ENCODE measurements around the gene DLEC1. TPM values are rescaled to one million over a fixed set of nuclear protein-coding genes. Genes with fewer than 3 reads are reported as not detected.

DLEC1 gene
- total and polyA plus RNA-seq, 2 of the 4 experiments (the other 2 are of a cell fraction): 0.03 TPM; not detected in 1

- H3K4ac ChIP-seq (ENCODE audit: low read depth, low read length): no peak overlapping the region
- H2AK9ac ChIP-seq (replicated peaks; ENCODE audit: low read depth, low read length, poor library complexity): no peak overlapping the region
- H3K27ac ChIP-seq (ENCODE audit: insufficient read depth, low read length): no peak overlapping the region
- DNase-seq (no peak), ATAC-seq (ENCODE audit: low read depth) (no peak)
- intact Hi-C loops (cut with micrococcal nuclease) (no loop called here), in situ Hi-C loops (cut with MboI; ENCODE audit: low sequenced_read_pairs) (no loop called here), dilution Hi-C loops (cut with HindIII; ENCODE audit: low sequenced_read_pairs, unreplicated experiment) (no loop called here)
- H3K36me3 ChIP-seq (ENCODE audit: control insufficient read depth, insufficient read depth, low read length): peaks cover 10% of the 10 kb centered on the region
- BruUV-seq (replicated peaks): no TSS peak
- no peaks in the 10 kb centered on the region for H3K27me3 ChIP-seq (ENCODE audit: control insufficient read depth, insufficient read depth, low read length)
- ChIA-PET CTCF (interaction anchor here (0.6 to 1.7 kb wide), 14 partner anchors 12 to 162 kb away, joined by 3 to 16 read pairs (median 3); no protein-coding TSS in a partner anchor), POLR2A (ENCODE audit: unreplicated experiment) (no interaction called here)
- no peak overlapping the region for H4K5ac ChIP-seq (ENCODE audit: low read depth, low read length)
- H3K4me3 ChIP-seq (ENCODE audit: insufficient read depth, low read depth, low read length): no peak overlapping the region
- WGBS, 2 experiments (ENCODE audit: extremely low coverage in 2 of 2, insufficient read length in 1 of 2): no CpG with 5 or more reads among the region's 10 CpGs
- H3K18ac ChIP-seq (ENCODE audit: low read depth, low read length): no peak overlapping the region
- H3K9ac ChIP-seq (ENCODE audit: low read depth, low read length): no peak overlapping the region
- H3K9me3 ChIP-seq (ENCODE audit: control insufficient read depth, insufficient read depth, low read length): no peaks in the 10 kb centered on the region
- H3K9me1 ChIP-seq (ENCODE audit: insufficient read depth, low read length): peaks cover 15% of the 10 kb centered on the region
- H2BK20ac ChIP-seq (ENCODE audit: low read depth, low read length): no peak overlapping the region
- no peak overlapping the region for H3K23ac ChIP-seq (ENCODE audit: low read depth, low read length)
- H2BK5ac ChIP-seq (ENCODE audit: low read depth, low read length, poor library complexity, severe bottlenecking): no peak overlapping the region
- no peak overlapping the region for H2AK5ac ChIP-seq (ENCODE audit: low read depth, low read length)
- no peak overlapping the region for H3K4me2 ChIP-seq (ENCODE audit: low read depth, low read length)
- no peak overlapping the region for H2BK120ac ChIP-seq (ENCODE audit: low read depth, low read length)
- peaks cover 12% of the 10 kb centered on the region for H3K4me1 ChIP-seq (ENCODE audit: control insufficient read depth, insufficient read depth, low read length)
- no peak overlapping the region for H2AFZ ChIP-seq (replicated peaks; ENCODE audit: low read length, poor library complexity)
- no peak overlapping the region for H4K91ac ChIP-seq (ENCODE audit: insufficient read depth, low read depth, low read length)
- H3K14ac ChIP-seq (replicated peaks; ENCODE audit: low read depth, low read length): no peak overlapping the region
- no peak overlapping the region for H2BK15ac ChIP-seq (ENCODE audit: low read depth, low read length)
- no peaks in the 10 kb centered on the region for H4K20me1 ChIP-seq (ENCODE audit: insufficient read depth, low read length)
- TF ChIP-seq POLR2A (IDR thresholded peaks at IDR 0.05; ENCODE audit: low read depth, low read length) (no peak), FOS (IDR thresholded peaks at IDR 0.05; ENCODE audit: low read depth, low read length) (no peak), SMC3 (IDR thresholded peaks at IDR 0.05; ENCODE audit: low read depth, low read length) (no peak), MAFK (IDR thresholded peaks at IDR 0.05; ENCODE audit: low read depth, low read length) (no peak), CTCF (conservative IDR thresholded peaks at IDR 0.05; ENCODE audit: low read depth, low read length) (no peak), MXI1 (IDR thresholded peaks at IDR 0.05; ENCODE audit: borderline replicate concordance, low read depth, low read length) (no peak), CEBPB (IDR thresholded peaks at IDR 0.05; ENCODE audit: low read depth, low read length) (no peak), CHD1 (IDR thresholded peaks at IDR 0.05; ENCODE audit: low read depth, low read length) (no peak), RFX5 (IDR thresholded peaks at IDR 0.05; ENCODE audit: low read depth, low read length) (no peak), ELK1 (IDR thresholded peaks at IDR 0.05; ENCODE audit: borderline replicate concordance, low read depth, low read length) (no peak)
- H3K79me1 ChIP-seq (ENCODE audit: low read depth in 1 of 2, low read length in 2 of 2): peaks cover 3 to 19% of the 10 kb centered on the region in 2 experiments; a peak in 2 of 4 replicates
- H3K56ac ChIP-seq (ENCODE audit: extremely low read depth, insufficient read depth, low read length): no peak overlapping the region
- no peak overlapping the region for H4K8ac ChIP-seq (ENCODE audit: low read depth in 2 of 2, low read length in 2 of 2)
These were observed 41.7 kb upstream of the DLEC1 start for GRCh38 chr3:37997342-37997741.
